HG03066 (cell line): ENCODE results near the gene STK32B.

Experiments
- ATAC-seq: cut with Tn5 transposase; IDR thresholded peaks from one replicate; pipeline ENCODE4 v1.9.1; 2021; ENCODE audit warnings: low read depth; ENCODE audit not compliant: unreplicated experiment

Gene STK32B

GRCh38 chr4:5378002-5378401 is 326.7 kb downstream of the STK32B start:
- ATAC-seq, result no peak

GRCh38 chr4:5379895-5380294 is 328.6 kb downstream of the STK32B start:
- ATAC-seq, result no peak

GRCh38 chr4:5381961-5382441 is 330.7 kb downstream of the STK32B start:
- ATAC-seq, result no peak

- ATAC-seq, result no peak
Measured at GRCh38 chr4:5383191-5383980, 332.1 kb downstream of the STK32B start.

- ATAC-seq, result no peak
Measured at GRCh38 chr4:5385741-5386311, 334.5 kb downstream of the STK32B start.

- ATAC-seq, result no peak
Measured at GRCh38 chr4:5386921-5387320, 335.6 kb downstream of the STK32B start.

GRCh38 chr4:5387457-5387856 is 336.2 kb downstream of the STK32B start:
- ATAC-seq, result no peak

GRCh38 chr4:5389756-5390310 is 338.6 kb downstream of the STK32B start:
- no peak for ATAC-seq

GRCh38 chr4:5391492-5391891 is 340.2 kb downstream of the STK32B start:
- ATAC-seq, result no peak

GRCh38 chr4:5393911-5394513 is 342.7 kb downstream of the STK32B start:
- ATAC-seq, result no peak

GRCh38 chr4:5395781-5396180 is 344.5 kb downstream of the STK32B start:
- ATAC-seq, result no peak

- no peak for ATAC-seq
Measured at GRCh38 chr4:5398056-5398455, 346.8 kb downstream of the STK32B start.

- ATAC-seq, result no peak
Measured at GRCh38 chr4:5399124-5399523, 347.8 kb downstream of the STK32B start.

- no peak for ATAC-seq
Measured at GRCh38 chr4:5399790-5400421, 348.6 kb downstream of the STK32B start.

- ATAC-seq, result no peak
Measured at GRCh38 chr4:5403746-5404497, 352.6 kb downstream of the STK32B start.

- ATAC-seq, result no peak
Measured at GRCh38 chr4:5409237-5409636, 358.0 kb downstream of the STK32B start.

GRCh38 chr4:5409972-5410618 is 358.8 kb downstream of the STK32B start:
- no peak for ATAC-seq

- ATAC-seq, result no peak
Measured at GRCh38 chr4:5412296-5412695, 361.0 kb downstream of the STK32B start.

GRCh38 chr4:5412751-5413150 is 361.5 kb downstream of the STK32B start:
- ATAC-seq, result no peak

GRCh38 chr4:5416637-5417036 is 365.4 kb downstream of the STK32B start:
- ATAC-seq, result no peak
